GM21390 (cell line): ENCODE measurements around the gene AKT2.

Experiments
- ATAC-seq: cut with Tn5 transposase; IDR thresholded peaks from one replicate; pipeline ENCODE4 v1.9.1; 2021; ENCODE audit not compliant: unreplicated experiment

AKT2 gene

DNA sequence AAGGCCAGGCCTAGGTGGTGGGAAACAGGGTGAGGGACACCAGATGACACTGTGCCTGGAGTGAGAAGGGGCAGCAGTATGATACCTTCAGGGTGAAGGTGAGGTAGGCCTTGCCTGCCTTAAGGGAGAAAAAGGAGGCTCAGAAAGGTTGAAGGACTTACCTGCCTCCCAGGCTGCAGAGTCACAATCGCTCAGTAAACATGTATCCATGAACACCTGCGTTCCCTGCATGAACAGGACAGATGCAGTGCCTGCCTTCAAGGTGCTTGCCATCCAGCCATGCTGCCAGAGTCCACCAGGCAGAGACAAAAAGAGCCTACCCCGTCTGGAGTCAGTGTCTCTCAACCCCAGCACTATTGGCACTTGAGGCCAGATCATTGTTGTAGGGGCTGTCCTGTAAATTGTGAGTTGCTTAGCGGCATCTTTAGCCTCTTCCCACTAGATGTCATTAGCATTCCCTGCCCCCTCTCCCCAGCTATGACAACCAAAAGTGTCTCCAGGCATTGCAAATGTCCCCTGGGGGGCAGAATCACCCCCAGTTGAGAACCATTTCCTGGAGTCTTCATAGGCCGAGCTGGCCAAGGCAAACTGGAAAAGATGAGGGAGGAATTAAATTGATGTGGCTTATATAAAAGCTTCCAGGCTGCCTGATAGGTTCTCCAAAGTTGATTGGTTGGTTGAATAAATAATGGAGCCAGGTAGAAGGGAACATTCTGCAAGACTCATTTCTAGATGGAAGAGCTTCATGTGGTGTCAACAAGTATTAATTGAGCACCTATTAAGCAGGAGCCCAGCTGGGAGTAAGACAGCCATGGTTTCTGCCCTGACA lies 92.2 kb downstream of the AKT2 start:
- ATAC-seq: no peak

DNA sequence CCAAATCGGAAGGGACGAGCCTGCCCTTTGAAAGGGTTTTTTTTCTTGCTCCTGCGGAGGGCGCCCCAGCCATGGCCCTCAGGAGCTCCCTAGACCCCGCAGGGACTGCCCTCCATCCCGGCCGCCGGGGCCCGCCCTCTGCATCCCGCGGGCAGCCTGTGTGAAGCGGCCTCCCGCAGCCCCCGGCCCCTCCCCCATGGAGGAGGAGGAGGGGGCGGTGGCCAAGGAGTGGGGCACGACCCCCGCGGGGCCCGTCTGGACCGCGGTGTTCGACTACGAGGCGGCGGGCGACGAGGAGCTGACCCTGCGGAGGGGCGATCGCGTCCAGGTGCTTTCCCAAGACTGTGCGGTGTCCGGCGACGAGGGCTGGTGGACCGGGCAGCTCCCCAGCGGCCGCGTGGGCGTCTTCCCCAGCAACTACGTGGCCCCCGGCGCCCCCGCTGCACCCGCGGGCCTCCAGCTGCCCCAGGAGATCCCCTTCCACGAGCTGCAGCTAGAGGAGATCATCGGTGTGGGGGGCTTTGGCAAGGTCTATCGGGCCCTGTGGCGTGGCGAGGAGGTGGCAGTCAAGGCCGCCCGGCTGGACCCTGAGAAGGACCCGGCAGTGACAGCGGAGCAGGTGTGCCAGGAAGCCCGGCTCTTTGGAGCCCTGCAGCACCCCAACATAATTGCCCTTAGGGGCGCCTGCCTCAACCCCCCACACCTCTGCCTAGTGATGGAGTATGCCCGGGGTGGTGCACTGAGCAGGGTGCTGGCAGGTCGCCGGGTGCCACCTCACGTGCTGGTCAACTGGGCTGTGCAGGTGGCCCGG lies 93.1 kb downstream of the AKT2 start:
- no peak for ATAC-seq

DNA sequence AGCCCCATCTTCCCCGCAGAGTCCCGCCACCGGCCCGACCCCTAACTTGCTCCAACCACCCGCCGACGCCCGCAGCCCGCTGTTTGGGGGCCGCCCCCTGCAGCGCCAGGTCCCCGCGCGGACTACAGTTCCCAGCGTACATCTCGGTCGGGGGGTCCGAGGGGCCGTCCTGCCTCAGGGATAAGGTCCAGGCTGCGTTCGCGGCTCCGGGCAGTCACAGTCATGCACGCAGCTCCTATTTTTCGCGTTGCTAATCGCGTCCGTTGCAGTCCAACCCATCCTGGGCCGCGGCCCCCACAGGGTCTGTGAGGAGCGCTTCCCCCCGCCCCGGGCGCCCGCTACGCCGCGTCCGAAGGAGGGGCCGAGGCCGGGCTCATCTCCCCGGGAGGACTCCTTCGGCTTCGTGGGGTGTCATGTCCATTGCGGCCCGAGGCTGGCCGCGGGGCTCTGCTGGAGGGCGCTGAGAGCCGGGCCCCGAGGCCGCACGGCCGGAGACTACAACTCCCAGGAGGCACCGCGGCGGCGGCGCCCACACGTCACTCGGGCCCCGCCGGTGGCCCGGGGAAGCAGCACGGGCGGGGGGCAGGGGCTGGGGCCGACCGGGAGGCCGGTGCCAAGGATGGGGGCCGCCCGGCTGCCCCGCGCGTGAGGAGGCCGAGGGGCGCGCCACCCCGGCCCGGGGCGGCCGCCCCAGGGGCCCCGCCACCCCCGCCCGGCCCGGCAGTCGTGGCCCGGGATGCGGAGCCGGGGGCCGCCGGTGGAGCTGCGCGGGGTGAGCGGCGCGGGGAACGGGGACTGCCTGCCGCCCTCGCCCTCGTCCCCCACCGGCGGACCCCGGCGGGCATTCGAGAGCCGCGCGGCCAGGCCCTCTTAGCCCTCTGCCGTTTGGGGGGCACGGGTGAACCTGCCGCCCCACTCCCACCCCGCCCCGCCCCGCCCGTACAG lies 94.0 kb downstream of the AKT2 start, which contains the start of gene MAP3K10:
TSS of gene MAP3K10 (plus strand) at position 536 of the 945 bp plus-strand sequence. CDS start 606 bp downstream, outside the sequence.
- peak; percentile 63 for ATAC-seq

DNA sequence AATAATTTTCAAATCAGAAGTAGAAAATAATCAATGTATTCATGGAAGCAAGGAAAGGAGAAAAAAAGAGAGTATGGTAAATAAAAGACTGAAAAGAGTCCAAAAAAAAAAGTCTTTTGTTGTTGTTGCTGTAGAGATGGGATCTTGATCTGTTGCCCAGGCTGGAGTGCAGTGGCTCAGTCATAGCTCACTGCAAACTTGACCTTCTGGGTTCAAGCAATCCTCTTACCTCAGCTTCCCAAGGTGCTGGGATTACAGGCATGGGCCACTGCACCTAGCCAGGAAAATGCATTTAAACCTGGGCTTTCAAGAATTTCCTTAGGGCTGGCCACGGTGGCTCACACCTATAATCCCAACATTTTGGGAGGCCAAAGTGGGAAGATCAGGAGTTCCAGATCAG lies 100.9 kb downstream of the AKT2 start:
- no peak for ATAC-seq
